WI38 (cell line): ENCODE data around the gene SCTR.
A peak's percentile ranks its signal among the peaks of the same experiment; 100 is the strongest.

Source experiments
- H3K4me3 ChIP-seq: 2 replicates; pipeline ENCODE4 v1.5.1; 2011; ENCODE audit warnings: low read depth, mild to moderate bottlenecking, control low read depth, low read length
- CTCF ChIP-seq: IDR thresholded peaks from 2 replicates; pipeline ENCODE4 v1.5.1; 2012; ENCODE audit warnings: low read depth, mild to moderate bottlenecking, control low read depth, low read length

Gene SCTR

GRCh38 chr2:119478188-119478977 lies 45.9 kb downstream of the SCTR start:
- H3K4me3 ChIP-seq: no peak overlapping the region
- TF ChIP-seq CTCF: no peak

DNA sequence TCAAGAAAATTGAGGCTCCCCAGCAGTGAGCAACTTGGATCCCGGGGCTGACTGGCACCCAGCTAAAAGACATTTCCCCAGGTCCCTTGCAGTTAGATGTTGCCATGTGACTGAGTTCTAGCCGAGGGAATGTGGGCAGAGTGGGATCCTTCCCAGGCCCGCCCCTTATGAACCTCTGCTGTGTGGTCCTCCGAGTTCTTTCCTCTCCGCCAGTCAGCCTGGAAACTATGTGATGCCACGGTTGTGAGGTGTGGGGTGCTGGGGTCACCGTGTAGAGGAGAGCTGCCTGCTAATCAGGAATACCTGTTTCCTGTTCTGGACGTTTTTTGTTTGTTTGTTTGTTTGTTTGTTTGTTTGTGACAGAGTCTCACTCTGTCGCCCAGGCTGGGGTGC lies 47.2 kb downstream of the SCTR start:
- H3K4me3 ChIP-seq: no peak overlapping the region
- no peak for TF ChIP-seq CTCF

DNA sequence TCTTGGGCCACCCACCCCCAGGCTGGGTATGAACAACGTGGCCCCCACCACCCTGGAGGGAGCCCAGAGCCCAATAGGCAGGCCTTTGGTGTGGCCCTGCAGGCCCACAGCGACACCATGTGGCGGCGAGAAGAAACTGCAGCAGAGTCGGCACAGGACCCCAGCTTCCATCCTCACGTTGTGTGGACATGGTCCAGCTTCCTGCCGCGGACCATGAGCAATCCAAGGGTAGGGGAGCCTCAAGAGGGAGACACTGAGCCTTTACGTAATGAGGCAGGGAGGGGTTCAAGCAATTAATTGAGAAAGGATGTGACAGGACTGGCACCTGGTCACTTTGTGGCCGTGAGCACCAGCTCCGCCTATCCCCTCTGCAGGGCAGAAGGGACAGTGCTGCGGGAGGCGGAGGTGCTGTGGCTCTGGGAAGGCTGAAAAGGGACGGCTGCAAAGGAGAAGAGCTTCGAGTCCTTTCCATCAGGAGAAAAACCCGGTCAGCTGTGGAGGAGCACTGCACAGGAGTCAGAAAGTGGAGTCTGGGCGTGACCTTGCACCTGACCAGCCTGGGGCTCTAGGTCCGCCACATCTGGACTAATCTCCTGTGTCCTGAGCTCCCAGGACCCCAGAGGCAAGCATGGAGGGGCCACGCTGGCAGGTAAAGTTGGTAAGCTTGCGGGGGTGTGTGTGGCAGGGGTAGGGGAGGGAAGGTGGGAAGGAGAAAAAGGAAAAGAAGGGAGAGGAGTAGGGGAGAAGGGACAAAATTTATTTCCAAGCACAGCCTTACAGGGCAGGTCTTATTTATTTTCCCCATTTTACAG lies 47.8 kb downstream of the SCTR start:
- peak; percentile 95 for TF ChIP-seq CTCF

GRCh38 chr2:119475857-119476244 lies 48.4 kb downstream of the SCTR start:
- no peak for TF ChIP-seq CTCF
- H3K4me3 ChIP-seq: no peak overlapping the region

More for the DNA sequence above, 47.8 kb downstream of the SCTR start:
- H3K4me3 ChIP-seq: no peak overlapping the region

- no peak for TF ChIP-seq CTCF
- no peak overlapping the region for H3K4me3 ChIP-seq
Observed at GRCh38 chr2:119475225-119475856, 48.9 kb downstream of the SCTR start.

DNA sequence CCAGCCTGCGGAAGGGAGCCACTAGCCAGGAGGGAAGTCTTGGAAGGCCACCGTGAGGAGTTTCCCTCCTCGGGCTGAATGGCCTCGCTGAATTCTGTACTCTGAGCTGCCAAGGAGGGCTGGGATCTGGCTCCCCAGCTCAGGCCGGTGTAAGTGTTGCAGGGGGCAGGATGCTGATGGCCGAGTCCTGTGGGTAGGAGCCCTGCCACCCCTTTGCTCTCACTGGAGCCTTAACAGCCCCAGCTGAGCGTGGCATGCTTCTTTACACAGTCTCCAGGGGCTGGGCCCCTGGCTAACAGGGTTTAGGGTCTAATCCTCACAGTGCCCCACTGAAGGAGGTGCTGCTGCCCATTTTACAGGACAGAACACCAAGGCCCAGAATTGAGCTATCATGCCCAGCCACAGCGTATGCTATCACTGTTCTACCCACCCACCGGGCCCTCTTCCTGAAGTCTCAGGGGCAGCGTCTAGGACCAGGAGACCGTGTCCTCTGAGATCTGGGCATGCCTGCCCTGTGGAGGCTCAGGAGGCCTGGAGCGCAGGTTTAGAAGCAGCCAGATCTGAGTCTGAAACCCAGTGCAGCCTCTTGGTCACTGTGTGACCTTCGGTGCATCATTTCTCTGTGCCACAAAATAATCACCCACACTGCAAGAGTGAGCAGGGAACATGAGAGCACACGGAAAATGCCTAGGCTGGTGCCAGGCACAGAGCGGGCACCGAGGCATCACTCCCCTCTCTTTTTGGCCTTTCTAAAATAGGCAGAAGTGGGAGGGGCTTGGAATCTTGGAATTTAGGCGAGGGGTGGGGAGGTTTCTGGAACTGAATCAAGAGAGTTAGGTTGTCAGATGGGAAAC lies 49.7 kb downstream of the SCTR start:
- no peak for TF ChIP-seq CTCF
- H3K4me3 ChIP-seq: no peak overlapping the region
